ENCODE data around the gene FPR1. TPM values are rescaled to one million over a fixed set of nuclear protein-coding genes. Genes with fewer than 3 reads are reported as not detected.

FPR1 gene
- total RNA-seq, 1 donor from 2014 or later: not detected

- no peak for TF ChIP-seq CTCF (IDR thresholded peaks at IDR 0.05)
- H3K4me1 Mint-ChIP-seq (ENCODE audit: low read depth): no peaks in the 10 kb centered on the region
- peaks cover 2% of the 10 kb centered on the region for H3K9me3 Mint-ChIP-seq (ENCODE audit: low read depth)
- no peak overlapping the region for H3K27ac Mint-ChIP-seq (ENCODE audit: unreplicated experiment)
- peaks cover 12% of the 10 kb centered on the region for H3K27me3 Mint-ChIP-seq (ENCODE audit: low read depth)
- no peak for DNase-seq (ENCODE audit: low spot score)
- H3K4me3 Mint-ChIP-seq (ENCODE audit: unreplicated experiment): no peak overlapping the region
- H3K36me3 Mint-ChIP-seq (ENCODE audit: low read depth): no peaks in the 10 kb centered on the region
Measured at GRCh38 chr19:51784109-51784785, 32.6 kb upstream of the FPR1 start.

- Mint-ChIP-seq H3K9me3 (ENCODE audit: low read depth) (no peaks in the 10 kb centered on the region), H3K36me3 (ENCODE audit: low read depth) (no peaks in the 10 kb centered on the region), H3K4me3 (ENCODE audit: unreplicated experiment) (no peak overlapping the region), H3K27ac (ENCODE audit: unreplicated experiment) (no peak overlapping the region), H3K27me3 (ENCODE audit: low read depth) (peaks cover 14% of the 10 kb centered on the region), H3K4me1 (ENCODE audit: low read depth) (no peaks in the 10 kb centered on the region)
- peak; percentile 27 for TF ChIP-seq CTCF (IDR thresholded peaks at IDR 0.05)
- no peak for DNase-seq (ENCODE audit: low spot score)
Measured at GRCh38 chr19:51783372-51783771, 31.7 kb upstream of the FPR1 start.

GRCh38 chr19:51781999-51782398, 30.3 kb upstream of the FPR1 start:
- Mint-ChIP-seq H3K36me3 (ENCODE audit: low read depth) (no peaks in the 10 kb centered on the region), H3K27ac (ENCODE audit: unreplicated experiment) (no peak overlapping the region), H3K4me1 (ENCODE audit: low read depth) (peaks cover 4% of the 10 kb centered on the region), H3K9me3 (ENCODE audit: low read depth) (no peaks in the 10 kb centered on the region), H3K27me3 (ENCODE audit: low read depth) (peaks cover 16% of the 10 kb centered on the region), H3K4me3 (ENCODE audit: unreplicated experiment) (no peak overlapping the region)
- no peak for DNase-seq (ENCODE audit: low spot score)
- TF ChIP-seq CTCF (IDR thresholded peaks at IDR 0.05): no peak

GRCh38 chr19:51780270-51780669, 28.6 kb upstream of the FPR1 start:
- H3K27me3 Mint-ChIP-seq (ENCODE audit: low read depth): peaks cover 23% of the 10 kb centered on the region
- H3K4me3 Mint-ChIP-seq (ENCODE audit: unreplicated experiment): no peak overlapping the region
- no peaks in the 10 kb centered on the region for H3K9me3 Mint-ChIP-seq (ENCODE audit: low read depth)
- no peak for TF ChIP-seq CTCF (IDR thresholded peaks at IDR 0.05)
- H3K4me1 Mint-ChIP-seq (ENCODE audit: low read depth): peaks cover 4% of the 10 kb centered on the region
- no peak for DNase-seq (ENCODE audit: low spot score)
- no peaks in the 10 kb centered on the region for H3K36me3 Mint-ChIP-seq (ENCODE audit: low read depth)
- no peak overlapping the region for H3K27ac Mint-ChIP-seq (ENCODE audit: unreplicated experiment)

GRCh38 chr19:51779703-51780102, 28.0 kb upstream of the FPR1 start:
- DNase-seq (ENCODE audit: low spot score): no peak
- H3K4me3 Mint-ChIP-seq (ENCODE audit: unreplicated experiment): no peak overlapping the region
- no peaks in the 10 kb centered on the region for H3K36me3 Mint-ChIP-seq (ENCODE audit: low read depth)
- no peak overlapping the region for H3K27ac Mint-ChIP-seq (ENCODE audit: unreplicated experiment)
- TF ChIP-seq CTCF (IDR thresholded peaks at IDR 0.05): no peak
- H3K9me3 Mint-ChIP-seq (ENCODE audit: low read depth): no peaks in the 10 kb centered on the region
- H3K27me3 Mint-ChIP-seq (ENCODE audit: low read depth): peaks cover 28% of the 10 kb centered on the region
- H3K4me1 Mint-ChIP-seq (ENCODE audit: low read depth): peaks cover 4% of the 10 kb centered on the region
